Measurements from ENCODE around the gene NOP9. TPM values are rescaled to one million over a fixed set of nuclear protein-coding genes. Genes with fewer than 3 reads are reported as not detected.

Gene NOP9
- total and polyA plus RNA-seq, 2 experiments from 2014 or later = 3.7 to 13.2 TPM

DNA sequence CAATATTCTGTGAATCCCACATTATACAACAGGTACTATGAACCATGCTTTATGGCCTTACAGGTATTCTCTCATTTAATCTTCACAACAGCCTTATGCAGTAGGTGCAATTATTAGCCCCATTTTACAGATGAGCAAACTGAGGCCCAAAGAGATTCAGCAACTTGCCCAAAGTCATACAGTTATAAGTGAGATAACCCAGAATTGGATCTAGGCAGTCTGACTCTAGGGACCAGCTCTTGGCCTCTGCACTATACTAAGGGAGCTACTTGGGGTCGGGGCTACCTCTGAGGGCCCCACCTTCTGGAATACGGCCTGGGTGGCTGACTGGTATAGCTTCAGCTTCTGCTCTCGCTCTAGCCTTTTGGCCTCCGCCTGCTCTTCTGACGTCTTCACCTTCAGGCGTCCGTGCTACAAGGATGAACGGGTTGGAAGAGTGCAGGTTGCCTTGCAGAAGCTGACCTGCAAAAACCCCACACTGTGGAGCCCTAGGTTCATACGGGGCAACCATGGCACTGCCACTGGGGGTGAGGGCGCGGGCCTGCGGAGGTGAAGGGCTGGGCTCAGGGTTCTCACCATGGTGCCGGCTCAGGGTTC, 29.0 kb upstream of the NOP9 start:
- H3K9me3 ChIP-seq (ENCODE audit: low read depth) = no peaks in the 10 kb centered on the region
- no peaks in the 10 kb centered on the region for H4K20me1 ChIP-seq (ENCODE audit: insufficient read depth, poor library complexity, severe bottlenecking)
- TF ChIP-seq, protein P1, sequence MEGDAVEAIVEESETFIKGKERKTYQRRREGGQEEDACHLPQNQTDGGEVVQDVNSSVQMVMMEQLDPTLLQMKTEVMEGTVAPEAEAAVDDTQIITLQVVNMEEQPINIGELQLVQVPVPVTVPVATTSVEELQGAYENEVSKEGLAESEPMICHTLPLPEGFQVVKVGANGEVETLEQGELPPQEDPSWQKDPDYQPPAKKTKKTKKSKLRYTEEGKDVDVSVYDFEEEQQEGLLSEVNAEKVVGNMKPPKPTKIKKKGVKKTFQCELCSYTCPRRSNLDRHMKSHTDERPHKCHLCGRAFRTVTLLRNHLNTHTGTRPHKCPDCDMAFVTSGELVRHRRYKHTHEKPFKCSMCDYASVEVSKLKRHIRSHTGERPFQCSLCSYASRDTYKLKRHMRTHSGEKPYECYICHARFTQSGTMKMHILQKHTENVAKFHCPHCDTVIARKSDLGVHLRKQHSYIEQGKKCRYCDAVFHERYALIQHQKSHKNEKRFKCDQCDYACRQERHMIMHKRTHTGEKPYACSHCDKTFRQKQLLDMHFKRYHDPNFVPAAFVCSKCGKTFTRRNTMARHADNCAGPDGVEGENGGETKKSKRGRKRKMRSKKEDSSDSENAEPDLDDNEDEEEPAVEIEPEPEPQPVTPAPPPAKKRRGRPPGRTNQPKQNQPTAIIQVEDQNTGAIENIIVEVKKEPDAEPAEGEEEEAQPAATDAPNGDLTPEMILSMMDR (IDR thresholded peaks at IDR 0.05; ENCODE audit: poor library complexity) = no peak
- TF ChIP-seq EZH2 (IDR thresholded peaks at IDR 0.05; ENCODE audit: borderline replicate concordance) (no peak), EZH2phosphoT487 (IDR thresholded peaks at IDR 0.05; ENCODE audit: low read depth, severe bottlenecking, unreplicated experiment) (no peak)
- H3K27me3 ChIP-seq = no peaks in the 10 kb centered on the region
- H3K4me3 ChIP-seq = peak overlapping the region; percentile 93
- peaks cover 6% of the 10 kb centered on the region for H3K4me1 ChIP-seq (ENCODE audit: insufficient read depth)
- H3K4me2 ChIP-seq = peak overlapping the region; percentile 77
- H3K9me2 ChIP-seq (replicated peaks; ENCODE audit: insufficient read depth) = no peaks in the 10 kb centered on the region
- H3K27ac ChIP-seq = peak overlapping the region; percentile 98
- 23% methylated on average over 13 of the region's 13 CpGs for WGBS (ENCODE audit: low lambda C conversion rate, missing lambda C conversion rate)
- DNase-seq (ENCODE audit: low spot score) = no peak
- H3K36me3 ChIP-seq (replicated peaks; ENCODE audit: insufficient read depth, low read depth) = no peaks in the 10 kb centered on the region
- peaks cover 10% of the 10 kb centered on the region for H3K79me2 ChIP-seq
- H2AFZ ChIP-seq = peak overlapping the region; percentile 89

DNA sequence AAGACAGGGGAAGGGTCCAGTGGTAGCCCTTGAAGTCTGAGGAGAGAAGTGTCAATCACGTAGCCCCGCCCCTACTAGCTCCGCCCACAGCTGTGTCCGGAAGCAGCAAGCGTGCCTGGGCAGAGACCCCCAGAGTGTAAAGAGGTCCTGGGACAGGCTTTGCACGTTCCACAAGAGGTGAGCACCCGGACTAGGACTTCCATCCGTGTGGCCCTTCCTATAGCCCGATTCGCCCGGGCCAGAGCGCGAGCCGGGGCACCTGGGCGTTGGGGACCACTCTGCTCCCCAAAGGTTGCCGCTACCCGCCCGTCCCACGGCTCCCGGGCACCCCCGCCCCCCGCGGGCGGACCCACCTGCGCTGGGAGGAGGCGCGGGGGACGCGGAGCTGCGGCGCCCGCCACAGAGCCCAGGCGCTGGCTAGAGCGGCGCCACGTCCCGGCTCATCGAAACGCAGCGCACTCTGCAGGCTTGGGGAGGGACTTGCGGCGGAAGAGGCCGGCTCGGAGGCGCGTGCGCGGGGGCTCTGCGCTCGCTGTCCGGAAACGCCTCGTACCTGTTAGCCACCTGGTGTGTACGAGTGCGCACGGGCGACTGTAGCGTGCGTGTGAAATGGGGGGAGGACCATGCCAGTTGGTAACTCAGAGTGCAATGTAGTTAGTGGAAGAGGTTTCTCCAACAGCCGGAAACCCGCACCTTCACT, 28.4 kb upstream of the NOP9 start, which contains the start of gene RABGGTA:
TSS of gene RABGGTA (minus strand) at position 464 of the 700 bp plus-strand sequence. CDS start 482 bp downstream, outside the sequence.
- no peak for TF ChIP-seq EZH2phosphoT487 (IDR thresholded peaks at IDR 0.05; ENCODE audit: low read depth, severe bottlenecking, unreplicated experiment)
- TF ChIP-seq, protein P1 (IDR thresholded peaks at IDR 0.05; ENCODE audit: poor library complexity) = peak; percentile 78
- Histone ChIP-seq H3K9me2 (replicated peaks; ENCODE audit: insufficient read depth) (no peaks in the 10 kb centered on the region), H3K27ac (peak within 1 kb of the TSS; percentile 98), H3K9me3 (ENCODE audit: low read depth) (no peaks in the 10 kb centered on the region), H3K36me3 (replicated peaks; ENCODE audit: insufficient read depth, low read depth) (no peaks in the 10 kb centered on the region), H3K4me2 (peak within 1 kb of the TSS; percentile 77), H3K27me3 (no peaks in the 10 kb centered on the region), H2AFZ (peak within 1 kb of the TSS; percentile 89), H4K20me1 (ENCODE audit: insufficient read depth, poor library complexity, severe bottlenecking) (no peaks in the 10 kb centered on the region), H3K79me2 (peaks cover 13% of the 10 kb centered on the region), H3K4me1 (ENCODE audit: insufficient read depth) (peaks cover 6% of the 10 kb centered on the region), H3K4me3 (peak within 1 kb of the TSS; percentile 93)
- peak; percentile 96 for DNase-seq (ENCODE audit: low spot score)
- under 1% methylated on average over 52 of the region's 61 CpGs for WGBS (ENCODE audit: low lambda C conversion rate, missing lambda C conversion rate)

DNA sequence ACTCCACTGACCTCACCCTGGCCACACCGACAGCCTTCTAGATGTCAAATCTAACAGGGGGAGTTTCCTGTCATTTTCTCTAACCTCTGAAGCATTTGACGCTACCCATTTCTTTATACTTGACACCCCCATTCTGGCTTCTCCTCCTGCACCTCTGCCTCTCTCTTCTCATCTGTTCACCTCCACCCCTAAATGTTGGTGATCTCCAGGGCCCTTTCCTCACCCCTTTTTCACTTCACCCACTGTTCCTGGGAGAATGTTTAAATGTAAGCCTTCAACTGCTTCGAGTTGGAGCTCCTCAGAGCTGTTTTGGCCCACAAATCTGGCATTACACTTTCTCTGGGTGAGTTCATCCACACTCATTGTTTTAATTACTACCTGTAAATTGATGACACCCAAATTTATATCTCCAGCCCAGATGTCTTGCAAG, 27.8 kb upstream of the NOP9 start:
- H3K9me2 ChIP-seq (replicated peaks; ENCODE audit: insufficient read depth) = no peaks in the 10 kb centered on the region
- H3K4me3 ChIP-seq = peak overlapping the region; percentile 93
- no peaks in the 10 kb centered on the region for H3K36me3 ChIP-seq (replicated peaks; ENCODE audit: insufficient read depth, low read depth)
- H3K4me2 ChIP-seq = peak overlapping the region; percentile 77
- H3K27me3 ChIP-seq = no peaks in the 10 kb centered on the region
- no peak for DNase-seq (ENCODE audit: low spot score)
- WGBS (ENCODE audit: low lambda C conversion rate, missing lambda C conversion rate) = 17% methylated on average over 3 of the region's 3 CpGs
- H3K27ac ChIP-seq = peak overlapping the region; percentile 98
- H2AFZ ChIP-seq = peak overlapping the region; percentile 76
- TF ChIP-seq EZH2phosphoT487 (IDR thresholded peaks at IDR 0.05; ENCODE audit: low read depth, severe bottlenecking, unreplicated experiment) (no peak), EZH2 (IDR thresholded peaks at IDR 0.05; ENCODE audit: borderline replicate concordance) (no peak)
- TF ChIP-seq, protein P1 (IDR thresholded peaks at IDR 0.05; ENCODE audit: poor library complexity) = no peak
- peaks cover 17% of the 10 kb centered on the region for H3K79me2 ChIP-seq
- peaks cover 6% of the 10 kb centered on the region for H3K4me1 ChIP-seq (ENCODE audit: insufficient read depth)
- no peaks in the 10 kb centered on the region for H3K9me3 ChIP-seq (ENCODE audit: low read depth)
- no peaks in the 10 kb centered on the region for H4K20me1 ChIP-seq (ENCODE audit: insufficient read depth, poor library complexity, severe bottlenecking)

Data from hepatocyte (in vitro differentiated cells).